Activated CD8-positive, alpha-beta memory T cell treated with anti-CD3 and anti-CD28 coated beads, Interleukin-2, amount 10 ng/mL, durations not matched to agents 7 days and 5 days (primary cell): ENCODE measurements around the gene TACSTD2. TPM values are rescaled to one million over a fixed set of nuclear protein-coding genes. Genes with fewer than 3 reads are reported as not detected.
A peak's percentile ranks its signal among the peaks of the same experiment; 100 is the strongest.
"Not testable (repeated sequence)": the region's sequence is repeated elsewhere in the genome, so short reads cannot be mapped to it uniquely, and the experiment has no call there.

Experiments
- ATAC-seq: fragments of 150-1000 bp; cut with Tn5 transposase; one replicate; pipeline ENCODE4 v1.10.0; 2021; ENCODE audit warnings: moderate library complexity
- CTCF ChIA-PET: fragments of 350-600 bp; sonication (Branson Sonifier 250); formaldehyde crosslinking; loops from one replicate; lab custom pipeline; 2021; ENCODE audit warnings: antibody characterized with exemption; lab: Charles Lee
- DNase-seq: peaks from one replicate; pipeline ENCODE4 v3.0.0-alpha.2; 2020
- H3K27ac Mint-ChIP-seq: one replicate; pipeline ENCODE4 v1.8.0; 2021; ENCODE audit warnings: mild to moderate bottlenecking, mixed read lengths
- H3K27me3 Mint-ChIP-seq: one replicate; pipeline ENCODE4 v1.8.0; 2021; ENCODE audit warnings: mixed read lengths
- H3K36me3 Mint-ChIP-seq: one replicate; pipeline ENCODE4 v1.8.0; 2021; ENCODE audit warnings: mild to moderate bottlenecking, mixed read lengths
- H3K4me1 Mint-ChIP-seq: one replicate; pipeline ENCODE4 v1.8.0; 2021; ENCODE audit warnings: mixed read lengths
- H3K4me3 Mint-ChIP-seq: one replicate; pipeline ENCODE4 v1.8.0; 2021; ENCODE audit warnings: mild to moderate bottlenecking, moderate library complexity, mixed read lengths
- H3K9me3 Mint-ChIP-seq: one replicate; pipeline ENCODE4 v1.8.0; 2022; ENCODE audit warnings: low read depth, mixed read lengths
- total RNA-seq, 2 experiments: library from RNA; stranded (reverse); gene quantifications; one replicate each; pipeline ENCODE4 v1.2.3, GENCODE V29; 2021

The TACSTD2 gene
- not detected for total RNA-seq

- Mint-ChIP-seq H3K36me3 (no peaks in the 10 kb centered on the region), H3K27ac (no peak within 1 kb of the TSS), H3K27me3 (peaks cover 76% of the 10 kb centered on the region), H3K9me3 (no peaks in the 10 kb centered on the region), H3K4me1 (peaks cover 34% of the 10 kb centered on the region), H3K4me3 (peak within 1 kb of the TSS; percentile 51)
- DNase-seq: no peak
- ATAC-seq: no peak
- CTCF ChIA-PET: no interaction called here
Measured at GRCh38 chr1:58576727-58577653, at the start of gene TACSTD2. Gene TACSTD2, minus strand, starts transcription at chr1:58577252. Its CDS starts 96 bp downstream, at chr1:58577156.

- CTCF ChIA-PET: no interaction called here
Measured at GRCh38 chr1:58626293-58626692, 49.2 kb upstream of the TACSTD2 start.

GRCh38 chr1:58623259-58623658, 46.2 kb upstream of the TACSTD2 start:
- H3K27me3 Mint-ChIP-seq, H3K4me3 Mint-ChIP-seq, CTCF ChIA-PET, H3K9me3 Mint-ChIP-seq, DNase-seq, ATAC-seq, H3K36me3 Mint-ChIP-seq, H3K27ac Mint-ChIP-seq, H3K4me1 Mint-ChIP-seq: not testable (repeated sequence)

More at GRCh38 chr1:58626293-58626692, 49.2 kb upstream of the TACSTD2 start:
- Mint-ChIP-seq H3K27me3 (peaks cover 7% of the 10 kb centered on the region), H3K36me3 (no peaks in the 10 kb centered on the region), H3K9me3 (no peaks in the 10 kb centered on the region), H3K4me3 (no peak overlapping the region), H3K27ac (no peak overlapping the region), H3K4me1 (no peaks in the 10 kb centered on the region)
- ATAC-seq (no peak), DNase-seq (no peak)

- Mint-ChIP-seq H3K27ac (no peak overlapping the region), H3K4me1 (no peaks in the 10 kb centered on the region), H3K4me3 (no peak overlapping the region), H3K9me3 (no peaks in the 10 kb centered on the region), H3K36me3 (no peaks in the 10 kb centered on the region), H3K27me3 (peaks cover 7% of the 10 kb centered on the region)
- no peak for DNase-seq
- CTCF ChIA-PET: no interaction called here
- no peak for ATAC-seq
Measured at GRCh38 chr1:58622571-58622970, 45.5 kb upstream of the TACSTD2 start.

- no peak overlapping the region for H3K27ac Mint-ChIP-seq
- DNase-seq (no peak), ATAC-seq (no peak)
- CTCF ChIA-PET: no interaction called here
- no peaks in the 10 kb centered on the region for H3K36me3 Mint-ChIP-seq
- no peaks in the 10 kb centered on the region for H3K4me1 Mint-ChIP-seq
- no peaks in the 10 kb centered on the region for H3K9me3 Mint-ChIP-seq
- peaks cover 18% of the 10 kb centered on the region for H3K27me3 Mint-ChIP-seq
- no peak overlapping the region for H3K4me3 Mint-ChIP-seq
Measured at GRCh38 chr1:58621391-58621790, 44.3 kb upstream of the TACSTD2 start.

- H3K27ac Mint-ChIP-seq: no peak overlapping the region
- no peaks in the 10 kb centered on the region for H3K36me3 Mint-ChIP-seq
- H3K27me3 Mint-ChIP-seq: peaks cover 22% of the 10 kb centered on the region
- ATAC-seq (no peak), DNase-seq (no peak)
- H3K4me3 Mint-ChIP-seq: no peak overlapping the region
- H3K9me3 Mint-ChIP-seq: no peaks in the 10 kb centered on the region
- H3K4me1 Mint-ChIP-seq: no peaks in the 10 kb centered on the region
- CTCF ChIA-PET: no interaction called here
Measured at GRCh38 chr1:58620926-58621325, 43.9 kb upstream of the TACSTD2 start.

- Mint-ChIP-seq H3K27me3 (peaks cover 25% of the 10 kb centered on the region), H3K36me3 (no peaks in the 10 kb centered on the region)
- no peak for ATAC-seq
Measured at GRCh38 chr1:58620259-58620658, 43.2 kb upstream of the TACSTD2 start.

GRCh38 chr1:58619286-58620054, 42.4 kb upstream of the TACSTD2 start:
- no peak for DNase-seq
- Mint-ChIP-seq H3K4me3 (no peak overlapping the region), H3K4me1 (no peaks in the 10 kb centered on the region), H3K27me3 (peaks cover 25% of the 10 kb centered on the region), H3K9me3 (no peaks in the 10 kb centered on the region), H3K27ac (no peak overlapping the region), H3K36me3 (no peaks in the 10 kb centered on the region)
- CTCF ChIA-PET: no interaction called here
- no peak for ATAC-seq

More at GRCh38 chr1:58620259-58620658, 43.2 kb upstream of the TACSTD2 start:
- no peaks in the 10 kb centered on the region for H3K9me3 Mint-ChIP-seq
- no peak overlapping the region for H3K4me3 Mint-ChIP-seq
- no peaks in the 10 kb centered on the region for H3K4me1 Mint-ChIP-seq
- CTCF ChIA-PET: no interaction called here
- no peak for DNase-seq
- H3K27ac Mint-ChIP-seq: no peak overlapping the region

GRCh38 chr1:58618303-58618702, 41.3 kb upstream of the TACSTD2 start:
- DNase-seq (no peak), ATAC-seq (no peak)
- Mint-ChIP-seq H3K4me3 (no peak overlapping the region), H3K27ac (no peak overlapping the region), H3K4me1 (no peaks in the 10 kb centered on the region), H3K9me3 (no peaks in the 10 kb centered on the region), H3K36me3 (no peaks in the 10 kb centered on the region), H3K27me3 (peaks cover 25% of the 10 kb centered on the region)
- CTCF ChIA-PET: no interaction called here

GRCh38 chr1:58611861-58612385, 34.9 kb upstream of the TACSTD2 start:
- CTCF ChIA-PET: no interaction called here
- H3K27me3 Mint-ChIP-seq: peaks cover 46% of the 10 kb centered on the region
- no peaks in the 10 kb centered on the region for H3K4me1 Mint-ChIP-seq
- no peaks in the 10 kb centered on the region for H3K9me3 Mint-ChIP-seq
- ATAC-seq: no peak
- H3K27ac Mint-ChIP-seq: no peak overlapping the region
- DNase-seq: no peak
- no peak overlapping the region for H3K4me3 Mint-ChIP-seq
- H3K36me3 Mint-ChIP-seq: no peaks in the 10 kb centered on the region

GRCh38 chr1:58608945-58609344, 31.9 kb upstream of the TACSTD2 start:
- Mint-ChIP-seq H3K4me3 (no peak overlapping the region), H3K27ac (no peak overlapping the region), H3K4me1 (no peaks in the 10 kb centered on the region), H3K9me3 (peaks cover 4% of the 10 kb centered on the region), H3K36me3 (no peaks in the 10 kb centered on the region), H3K27me3 (peaks cover 52% of the 10 kb centered on the region)
- DNase-seq (no peak), ATAC-seq (no peak)
- CTCF ChIA-PET: no interaction called here

- H3K4me3 Mint-ChIP-seq: no peak overlapping the region
- peaks cover 55% of the 10 kb centered on the region for H3K27me3 Mint-ChIP-seq
- no peaks in the 10 kb centered on the region for H3K36me3 Mint-ChIP-seq
- no peak for ATAC-seq
- peaks cover 5% of the 10 kb centered on the region for H3K9me3 Mint-ChIP-seq
- CTCF ChIA-PET: no interaction called here
- no peaks in the 10 kb centered on the region for H3K4me1 Mint-ChIP-seq
- no peak for DNase-seq
- H3K27ac Mint-ChIP-seq: no peak overlapping the region
Measured at GRCh38 chr1:58608297-58608696, 31.2 kb upstream of the TACSTD2 start.

GRCh38 chr1:58607391-58607790, 30.3 kb upstream of the TACSTD2 start:
- Mint-ChIP-seq H3K4me1 (no peaks in the 10 kb centered on the region), H3K9me3 (peaks cover 5% of the 10 kb centered on the region), H3K4me3 (no peak overlapping the region), H3K27me3 (peaks cover 59% of the 10 kb centered on the region), H3K36me3 (no peaks in the 10 kb centered on the region), H3K27ac (no peak overlapping the region)
- ATAC-seq (no peak), DNase-seq (no peak)
- CTCF ChIA-PET: no interaction called here
